OCI-LY7 (cell line): ENCODE measurements around the gene WDR70.

Experiments
- EZH2phosphoT487 ChIP-seq: fragments of 200-600 bp; sonication (generic); IDR thresholded peaks from 2 replicates; pipeline ENCODE4 v1.6.1; 2018; ENCODE audit warnings: low read depth, borderline replicate concordance, mild to moderate bottlenecking, mixed run types, antibody characterized with exemption, low read length, moderate library complexity, mixed read lengths
- TF ChIP-seq, protein P1 (sequence below): fragments of 200-600 bp; sonication (generic); conservative IDR thresholded peaks from 2 replicates; pipeline ENCODE4 v1.5.1; 2014; ENCODE audit warnings: mild to moderate bottlenecking, antibody characterized with exemption, low read length, moderate library complexity, mixed read lengths

DNA sequence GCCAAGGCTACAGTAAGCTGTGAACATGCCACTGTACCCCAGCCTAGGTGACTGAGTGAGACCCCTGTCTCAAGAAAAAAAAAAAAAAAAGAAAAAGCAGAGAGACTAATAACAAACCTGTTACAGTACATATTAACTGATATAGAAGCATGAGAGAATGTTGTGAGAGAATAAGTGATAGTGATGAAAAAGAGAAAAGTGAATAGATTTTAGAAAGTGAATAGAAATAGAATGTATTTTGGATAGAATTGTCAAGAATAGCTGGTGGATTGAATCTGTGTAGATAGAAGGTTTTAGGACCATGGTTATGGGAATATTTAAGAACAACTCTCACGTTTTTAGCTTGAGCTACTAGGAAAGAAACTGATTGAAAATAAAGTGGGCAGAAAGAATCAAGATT lies 135.8 kb downstream of the WDR70 start:
- TF ChIP-seq EZH2phosphoT487: no peak
- TF ChIP-seq, protein P1, sequence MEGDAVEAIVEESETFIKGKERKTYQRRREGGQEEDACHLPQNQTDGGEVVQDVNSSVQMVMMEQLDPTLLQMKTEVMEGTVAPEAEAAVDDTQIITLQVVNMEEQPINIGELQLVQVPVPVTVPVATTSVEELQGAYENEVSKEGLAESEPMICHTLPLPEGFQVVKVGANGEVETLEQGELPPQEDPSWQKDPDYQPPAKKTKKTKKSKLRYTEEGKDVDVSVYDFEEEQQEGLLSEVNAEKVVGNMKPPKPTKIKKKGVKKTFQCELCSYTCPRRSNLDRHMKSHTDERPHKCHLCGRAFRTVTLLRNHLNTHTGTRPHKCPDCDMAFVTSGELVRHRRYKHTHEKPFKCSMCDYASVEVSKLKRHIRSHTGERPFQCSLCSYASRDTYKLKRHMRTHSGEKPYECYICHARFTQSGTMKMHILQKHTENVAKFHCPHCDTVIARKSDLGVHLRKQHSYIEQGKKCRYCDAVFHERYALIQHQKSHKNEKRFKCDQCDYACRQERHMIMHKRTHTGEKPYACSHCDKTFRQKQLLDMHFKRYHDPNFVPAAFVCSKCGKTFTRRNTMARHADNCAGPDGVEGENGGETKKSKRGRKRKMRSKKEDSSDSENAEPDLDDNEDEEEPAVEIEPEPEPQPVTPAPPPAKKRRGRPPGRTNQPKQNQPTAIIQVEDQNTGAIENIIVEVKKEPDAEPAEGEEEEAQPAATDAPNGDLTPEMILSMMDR: no peak
